PC-3 (cell line): ENCODE results near the gene CCDC83.

Source experiments
- CTCF ChIP-seq: fragments of 300-600 bp; sonication (generic); conservative IDR thresholded peaks from 2 replicates; pipeline ENCODE4 v1.5.1; 2017; ENCODE audit warnings: antibody characterized with exemption, low read depth, mild to moderate bottlenecking, low read length
- EZH2 ChIP-seq: fragments of 300-600 bp; sonication (generic); IDR thresholded peaks from one replicate; pipeline ENCODE4 v1.6.1; 2017; ENCODE audit warnings: antibody characterized with exemption, mild to moderate bottlenecking, low read length; ENCODE audit not compliant: unreplicated experiment
- EZH2phosphoT487 ChIP-seq: fragments of 300-600 bp; sonication (generic); IDR thresholded peaks from 2 replicates; pipeline ENCODE4 v1.6.1; 2018; ENCODE audit warnings: mild to moderate bottlenecking, antibody characterized with exemption, low read length, borderline replicate concordance

GRCh38 chr11:85965202-85965601 is 110.0 kb downstream of the CCDC83 start:
- TF ChIP-seq CTCF (no peak), EZH2 (no peak), EZH2phosphoT487 (no peak)
